ENCODE results near the gene GCHFR.

- TF ChIP-seq POLR2A (IDR thresholded peaks at IDR 0.05; ENCODE audit: low read depth, low read length) (no peak), CTCF (IDR thresholded peaks at IDR 0.05 in 2 of 3, conservative IDR thresholded peaks at IDR 0.05 in 1 of 3; ENCODE audit: control insufficient read depth in 2 of 3, extremely low read depth in 1 of 3, insufficient read depth in 1 of 3, low read depth in 3 of 3, low read length in 3 of 3) (no peak), HDGF (IDR thresholded peaks at IDR 0.05) (no peak), SP1 (IDR thresholded peaks at IDR 0.05; ENCODE audit: low read depth, low read length) (no peak), ZNF217 (IDR thresholded peaks at IDR 0.05) (no peak), WRNIP1 (IDR thresholded peaks at IDR 0.05; ENCODE audit: borderline replicate concordance, low read depth, low read length) (no peak), FOXM1 (IDR thresholded peaks at IDR 0.05; ENCODE audit: low read depth, low read length) (no peak), POLR2AphosphoS5 (IDR thresholded peaks at IDR 0.05; ENCODE audit: low read length) (no peak), ZBTB40 (IDR thresholded peaks at IDR 0.05; ENCODE audit: borderline replicate concordance) (no peak), RAD51 (IDR thresholded peaks at IDR 0.05) (no peak), USF2 (IDR thresholded peaks at IDR 0.05; ENCODE audit: borderline replicate concordance, low read depth, low read length) (no peak), MAX (IDR thresholded peaks at IDR 0.05; ENCODE audit: low read depth, low read length) (no peak), ATF3 (IDR thresholded peaks at IDR 0.05; ENCODE audit: borderline replicate concordance, extremely low read depth, low read depth, low read length) (no peak)
Observed at GRCh38 chr15:40815042-40815698, 51.3 kb downstream of the GCHFR start.
